NCI-H2029 treated with DMSO at 0.1 percent for 48 hours (cell line): ENCODE results near the gene PANX2.

Source experiments
- DNase-seq: peaks from one replicate; lab custom pipeline; 2025; lab: John Stamatoyannopoulos, UW

PANX2 gene

GRCh38 chr22:50171965-50172421 is 1.5 kb downstream of the PANX2 start:
- DNase-seq, result no peak

GRCh38 chr22:50173311-50173982 is 2.9 kb downstream of the PANX2 start:
- DNase-seq, result no peak

GRCh38 chr22:50173983-50174355 is 3.4 kb downstream of the PANX2 start:
- DNase-seq, result no peak

GRCh38 chr22:50174382-50175190 is 4.1 kb downstream of the PANX2 start:
- DNase-seq, result no peak

GRCh38 chr22:50175191-50175461 is 4.6 kb downstream of the PANX2 start:
- DNase-seq, result no peak

GRCh38 chr22:50175921-50176849 is 5.7 kb downstream of the PANX2 start:
- DNase-seq, result no peak

- DNase-seq, result no peak
Measured at GRCh38 chr22:50176850-50177536, 6.5 kb downstream of the PANX2 start.

GRCh38 chr22:50177537-50178470 is 7.3 kb downstream of the PANX2 start:
- DNase-seq, result no peak

- DNase-seq, result no peak
Measured at GRCh38 chr22:50178471-50178864, 7.9 kb downstream of the PANX2 start.

- no peak for DNase-seq
Measured at GRCh38 chr22:50178871-50179869, 8.6 kb downstream of the PANX2 start.

- no peak for DNase-seq
Measured at GRCh38 chr22:50179937-50180726, 9.6 kb downstream of the PANX2 start.

GRCh38 chr22:50180727-50181521 is 10.4 kb downstream of the PANX2 start:
- DNase-seq, result no peak

GRCh38 chr22:50182176-50183081 is 11.9 kb downstream of the PANX2 start:
- DNase-seq, result peak; percentile 65

GRCh38 chr22:50183141-50183971 is 12.8 kb downstream of the PANX2 start:
- DNase-seq, result no peak

- no peak for DNase-seq
Measured at GRCh38 chr22:50184004-50184901, 13.7 kb downstream of the PANX2 start.
